ENCODE results near the gene TRERF1.

The TRERF1 gene

GRCh38 chr6:42201382-42201781 is 250.3 kb downstream of the TRERF1 start:
- Mint-ChIP-seq H3K27ac (peak overlapping the region in 1 of 3 experiments; percentile 20), H3K27me3 (ENCODE audit: low read depth) (no peaks in the 10 kb centered on the region), H3K4me3 (no peak overlapping the region), H3K4me1 (no peaks in the 10 kb centered on the region), H3K36me3 (ENCODE audit: low read depth) (peaks cover 40% of the 10 kb centered on the region), H3K9me3 (no peaks in the 10 kb centered on the region)
- TF ChIP-seq CTCF (IDR thresholded peaks at IDR 0.05; ENCODE audit: unreplicated experiment in 3 of 3): no peak

- peak overlapping the region in 1 of 3 experiments; percentile 6 for H3K27ac Mint-ChIP-seq
- H3K9me3 Mint-ChIP-seq: no peaks in the 10 kb centered on the region
- H3K36me3 Mint-ChIP-seq (ENCODE audit: low read depth): peaks cover 33% of the 10 kb centered on the region
- no peak for TF ChIP-seq CTCF (IDR thresholded peaks at IDR 0.05; ENCODE audit: unreplicated experiment in 3 of 3)
- H3K27me3 Mint-ChIP-seq (ENCODE audit: low read depth): no peaks in the 10 kb centered on the region
- no peaks in the 10 kb centered on the region for H3K4me1 Mint-ChIP-seq
- H3K4me3 Mint-ChIP-seq: no peak overlapping the region
Measured at GRCh38 chr6:42200035-42200434, 251.7 kb downstream of the TRERF1 start.

- TF ChIP-seq CTCF (IDR thresholded peaks at IDR 0.05; ENCODE audit: unreplicated experiment in 3 of 3): no peak
- no peaks in the 10 kb centered on the region for H3K27me3 Mint-ChIP-seq (ENCODE audit: low read depth)
- H3K27ac Mint-ChIP-seq: no peak overlapping the region
- no peaks in the 10 kb centered on the region for H3K4me1 Mint-ChIP-seq
- no peaks in the 10 kb centered on the region for H3K9me3 Mint-ChIP-seq
- H3K36me3 Mint-ChIP-seq (ENCODE audit: low read depth): peaks cover 26% of the 10 kb centered on the region
- H3K4me3 Mint-ChIP-seq: no peak overlapping the region
Measured at GRCh38 chr6:42199106-42199981, 252.4 kb downstream of the TRERF1 start.

GRCh38 chr6:42197555-42198362 is 254.0 kb downstream of the TRERF1 start:
- Mint-ChIP-seq H3K36me3 (ENCODE audit: low read depth) (peaks cover 22% of the 10 kb centered on the region), H3K27ac (no peak overlapping the region), H3K27me3 (ENCODE audit: low read depth) (no peaks in the 10 kb centered on the region), H3K9me3 (no peaks in the 10 kb centered on the region), H3K4me3 (no peak overlapping the region), H3K4me1 (no peaks in the 10 kb centered on the region)
- no peak for TF ChIP-seq CTCF (IDR thresholded peaks at IDR 0.05; ENCODE audit: unreplicated experiment in 3 of 3)

GRCh38 chr6:42195415-42195814 is 256.3 kb downstream of the TRERF1 start:
- Mint-ChIP-seq H3K9me3 (no peaks in the 10 kb centered on the region), H3K27ac (no peak overlapping the region), H3K27me3 (ENCODE audit: low read depth) (no peaks in the 10 kb centered on the region), H3K36me3 (ENCODE audit: low read depth) (peaks cover 7% of the 10 kb centered on the region), H3K4me3 (no peak overlapping the region), H3K4me1 (peaks cover 10% of the 10 kb centered on the region)
- no peak for TF ChIP-seq CTCF (IDR thresholded peaks at IDR 0.05; ENCODE audit: unreplicated experiment in 3 of 3)

Measured in nephron (organoid).